ENCODE measurements around the gene CYP1A2. TPM values are rescaled to one million over a fixed set of nuclear protein-coding genes. Genes with fewer than 3 reads are reported as not detected.
A peak's percentile ranks its signal among the peaks of the same experiment; 100 is the strongest.

CYP1A2 gene
- total RNA-seq, 1 donor from 2014 or later: not detected

GRCh38 chr15:74789171-74789631 is 40.6 kb downstream of the CYP1A2 start:
- Mint-ChIP-seq H3K27me3 (ENCODE audit: low read depth) (no peaks in the 10 kb centered on the region), H3K4me1 (ENCODE audit: low read depth) (peaks cover 76% of the 10 kb centered on the region), H3K27ac (peak overlapping the region; percentile 97), H3K4me3 (ENCODE audit: low read depth) (peak overlapping the region; percentile 92), H3K36me3 (ENCODE audit: low read depth) (peaks cover 63% of the 10 kb centered on the region), H3K9me3 (no peaks in the 10 kb centered on the region)
- no peak for DNase-seq (ENCODE audit: low spot score)
- intact Hi-C loops (cut with micrococcal nuclease): loop anchor here (2.0 to 10.0 kb wide), 7 partner anchors 56 to 836 kb away; partner anchors contain the start of genes ARID3B, COX5A, PML and RPP25

GRCh38 chr15:74789741-74790079 is 41.1 kb downstream of the CYP1A2 start:
- H3K36me3 Mint-ChIP-seq (ENCODE audit: low read depth): peaks cover 61% of the 10 kb centered on the region
- DNase-seq (ENCODE audit: low spot score): no peak
- no peaks in the 10 kb centered on the region for H3K27me3 Mint-ChIP-seq (ENCODE audit: low read depth)
- intact Hi-C loops (cut with micrococcal nuclease): loop anchor here (2.0 to 10.0 kb wide), 7 partner anchors 55 to 835 kb away; partner anchors contain the start of genes ARID3B, COX5A, PML and RPP25
- no peaks in the 10 kb centered on the region for H3K9me3 Mint-ChIP-seq
- peaks cover 77% of the 10 kb centered on the region for H3K4me1 Mint-ChIP-seq (ENCODE audit: low read depth)
- peak overlapping the region; percentile 97 for H3K27ac Mint-ChIP-seq
- peak overlapping the region; percentile 92 for H3K4me3 Mint-ChIP-seq (ENCODE audit: low read depth)

DNA sequence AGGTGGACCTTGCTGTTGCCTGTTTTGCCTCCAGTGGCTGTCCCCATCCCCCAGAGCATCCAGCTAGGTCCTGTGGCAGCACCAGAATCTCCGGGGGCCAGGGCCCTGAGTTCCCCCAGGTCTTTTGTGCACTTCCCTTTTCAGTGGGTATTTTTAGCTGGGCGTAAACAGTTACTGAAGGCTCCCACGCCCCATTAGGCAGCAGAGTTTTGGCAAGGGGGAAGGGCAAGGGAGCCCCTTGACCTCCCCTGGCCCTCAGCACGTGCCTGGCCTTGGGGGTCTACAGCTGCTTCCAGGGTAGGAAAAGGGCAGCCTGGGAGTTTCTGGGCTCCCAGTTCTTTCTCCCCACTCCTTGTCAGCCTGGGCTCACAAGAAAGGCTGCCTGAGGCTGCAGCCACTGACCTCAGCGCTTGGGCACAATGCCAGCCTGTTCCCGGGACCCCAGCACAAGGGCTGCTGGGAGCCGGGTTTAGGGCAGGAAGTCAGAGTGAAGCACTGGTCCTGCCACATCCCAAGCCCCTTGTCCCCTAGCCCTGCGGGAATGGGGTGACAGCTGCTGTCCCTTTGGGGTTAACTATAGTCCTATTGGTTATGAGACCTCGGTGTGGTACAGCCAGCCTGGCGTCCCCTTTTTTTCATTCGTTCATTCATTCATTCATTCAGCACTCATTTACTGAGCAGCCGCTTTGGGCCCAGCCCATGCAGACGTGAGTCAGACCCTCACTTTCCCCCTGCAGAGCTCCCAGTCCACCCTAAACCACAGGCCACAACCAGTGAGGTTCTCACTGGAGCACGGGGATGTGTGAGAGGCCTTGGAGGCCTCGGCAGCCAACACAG is 41.7 kb downstream of the CYP1A2 start:
- Mint-ChIP-seq H3K4me3 (ENCODE audit: low read depth) (peak overlapping the region; percentile 92), H3K27ac (peak overlapping the region; percentile 97), H3K36me3 (ENCODE audit: low read depth) (peaks cover 61% of the 10 kb centered on the region), H3K4me1 (ENCODE audit: low read depth) (peaks cover 78% of the 10 kb centered on the region), H3K9me3 (no peaks in the 10 kb centered on the region), H3K27me3 (ENCODE audit: low read depth) (no peaks in the 10 kb centered on the region)
- intact Hi-C loops (cut with micrococcal nuclease): no loop called here
- DNase-seq (ENCODE audit: low spot score): no peak

- DNase-seq (ENCODE audit: low spot score): no peak
- H3K4me3 Mint-ChIP-seq (ENCODE audit: low read depth): peak overlapping the region; percentile 28
- peaks cover 59% of the 10 kb centered on the region for H3K36me3 Mint-ChIP-seq (ENCODE audit: low read depth)
These were observed 42.4 kb downstream of the CYP1A2 start for GRCh38 chr15:74791007-74791406.

DNA sequence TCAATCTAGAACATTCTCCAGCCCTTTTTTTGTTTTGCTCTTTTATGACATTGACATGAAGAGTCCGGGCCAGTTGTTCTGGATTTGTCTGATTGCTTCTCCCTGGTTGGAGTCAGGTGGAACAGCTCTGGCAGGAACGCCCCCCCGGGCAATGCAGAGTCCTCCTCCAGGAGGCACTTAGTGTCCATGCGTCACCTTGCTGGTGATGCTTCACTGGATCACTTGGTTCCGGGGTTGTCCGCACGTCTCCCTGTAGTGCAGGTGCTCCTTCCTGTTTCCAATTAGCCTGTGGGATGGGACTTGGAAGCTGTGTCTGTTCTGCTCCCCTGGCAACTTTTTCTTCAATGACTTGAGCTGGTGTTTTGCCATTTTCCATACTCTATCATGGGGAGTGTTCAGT is 43.0 kb downstream of the CYP1A2 start:
- Mint-ChIP-seq H3K4me3 (ENCODE audit: low read depth) (peak overlapping the region; percentile 59), H3K9me3 (no peaks in the 10 kb centered on the region), H3K27ac (peak overlapping the region; percentile 84), H3K4me1 (ENCODE audit: low read depth) (peaks cover 78% of the 10 kb centered on the region), H3K36me3 (ENCODE audit: low read depth) (peaks cover 60% of the 10 kb centered on the region), H3K27me3 (ENCODE audit: low read depth) (no peaks in the 10 kb centered on the region)
- no peak for DNase-seq (ENCODE audit: low spot score)
- intact Hi-C loops (cut with micrococcal nuclease): no loop called here

More at GRCh38 chr15:74791007-74791406, 42.4 kb downstream of the CYP1A2 start:
- Mint-ChIP-seq H3K27ac (peak overlapping the region; percentile 84), H3K9me3 (no peaks in the 10 kb centered on the region), H3K4me1 (ENCODE audit: low read depth) (peaks cover 76% of the 10 kb centered on the region), H3K27me3 (ENCODE audit: low read depth) (no peaks in the 10 kb centered on the region)
- intact Hi-C loops (cut with micrococcal nuclease): no loop called here

DNA sequence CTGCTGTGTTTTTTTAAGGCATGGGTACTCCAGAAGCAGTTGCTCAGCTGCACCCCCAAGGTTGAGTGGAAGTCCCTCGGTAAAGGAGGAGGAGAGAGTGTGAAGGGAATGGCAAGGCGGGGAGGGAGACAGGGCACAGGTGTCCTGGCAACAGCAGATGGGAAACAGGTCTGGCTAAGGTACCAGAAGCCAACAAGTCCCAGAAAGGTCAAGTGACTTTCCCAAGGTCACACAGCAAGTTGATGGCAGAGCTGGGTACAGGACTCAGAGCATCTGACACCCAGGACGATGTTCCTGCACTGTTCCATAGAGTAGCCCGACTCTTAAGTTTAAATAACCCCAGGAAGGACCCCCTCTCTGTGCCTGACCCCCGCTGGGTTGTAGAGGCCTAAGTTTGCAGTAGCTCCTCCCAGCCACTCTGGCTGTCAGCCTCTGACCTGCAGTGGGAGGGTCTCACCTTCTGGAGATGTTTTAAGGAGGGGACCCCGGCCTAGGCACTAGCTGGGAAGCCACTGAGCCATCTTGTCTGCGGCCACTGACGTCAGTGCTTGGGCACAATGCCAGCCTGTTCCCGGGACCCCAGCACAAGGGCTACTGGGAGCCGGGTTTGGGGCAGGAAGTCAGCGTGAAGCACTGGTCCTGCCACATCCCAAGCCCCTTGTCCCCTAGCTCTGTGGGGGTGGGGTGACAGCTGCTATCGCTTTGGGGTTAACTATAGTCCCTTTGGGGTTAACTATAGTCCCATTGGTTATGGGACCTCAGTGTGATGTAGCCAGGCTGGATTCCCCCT is 43.8 kb downstream of the CYP1A2 start:
- Mint-ChIP-seq H3K4me1 (ENCODE audit: low read depth) (peaks cover 73% of the 10 kb centered on the region), H3K4me3 (ENCODE audit: low read depth) (peak overlapping the region; percentile 59), H3K36me3 (ENCODE audit: low read depth) (peaks cover 56% of the 10 kb centered on the region), H3K27ac (peak overlapping the region; percentile 84), H3K27me3 (ENCODE audit: low read depth) (no peaks in the 10 kb centered on the region), H3K9me3 (no peaks in the 10 kb centered on the region)
- intact Hi-C loops (cut with micrococcal nuclease): no loop called here
- DNase-seq (ENCODE audit: low spot score): no peak

DNA sequence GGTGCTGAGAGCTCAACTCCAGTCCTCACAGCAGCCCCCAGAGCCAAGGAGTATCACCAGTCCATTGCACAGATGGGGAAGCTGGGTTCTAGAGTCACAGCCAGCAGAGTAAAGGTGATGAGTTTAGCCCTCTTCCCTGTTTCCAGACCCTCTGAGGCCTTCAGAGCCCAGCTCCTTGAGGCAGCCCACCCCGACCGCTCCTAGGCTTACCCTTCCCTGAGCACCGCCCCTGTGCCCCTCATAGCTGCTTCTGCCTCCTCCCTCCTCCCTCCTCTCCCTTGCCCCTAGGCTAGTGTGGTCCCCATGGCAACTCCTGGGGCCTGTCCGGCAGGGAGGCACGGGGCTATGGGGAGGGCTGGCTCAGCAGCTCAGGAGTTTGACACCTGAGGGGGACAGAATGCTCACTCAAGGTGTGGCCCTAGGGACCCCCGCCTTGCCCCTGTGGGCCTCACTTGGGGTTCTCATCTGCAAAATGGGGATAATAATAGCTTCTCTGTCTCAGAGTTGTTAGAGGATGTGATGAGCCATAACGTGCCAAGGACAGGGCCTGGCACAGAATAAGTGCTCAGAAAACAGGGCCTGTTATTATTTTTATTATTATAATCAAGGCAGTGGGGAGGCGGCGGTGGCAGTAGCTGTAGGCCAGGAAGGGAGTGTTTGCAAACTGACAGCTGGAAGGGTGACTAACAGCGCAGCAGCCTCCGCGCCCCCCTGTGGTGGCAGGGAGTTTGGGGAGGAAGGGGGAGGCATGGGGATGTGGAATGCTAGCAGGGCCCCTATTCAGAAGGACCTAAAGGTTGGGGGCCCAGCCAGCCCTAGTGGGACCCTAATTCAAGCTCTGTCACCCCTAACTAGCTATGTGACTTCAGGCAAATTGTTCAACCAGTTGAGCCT is 44.7 kb downstream of the CYP1A2 start:
- Mint-ChIP-seq H3K27me3 (ENCODE audit: low read depth) (no peaks in the 10 kb centered on the region), H3K36me3 (ENCODE audit: low read depth) (peaks cover 54% of the 10 kb centered on the region), H3K9me3 (no peaks in the 10 kb centered on the region), H3K4me3 (ENCODE audit: low read depth) (no peak overlapping the region), H3K27ac (peak overlapping the region; percentile 67), H3K4me1 (ENCODE audit: low read depth) (peaks cover 67% of the 10 kb centered on the region)
- DNase-seq (ENCODE audit: low spot score): peak; percentile 49
- intact Hi-C loops (cut with micrococcal nuclease): no loop called here

DNA sequence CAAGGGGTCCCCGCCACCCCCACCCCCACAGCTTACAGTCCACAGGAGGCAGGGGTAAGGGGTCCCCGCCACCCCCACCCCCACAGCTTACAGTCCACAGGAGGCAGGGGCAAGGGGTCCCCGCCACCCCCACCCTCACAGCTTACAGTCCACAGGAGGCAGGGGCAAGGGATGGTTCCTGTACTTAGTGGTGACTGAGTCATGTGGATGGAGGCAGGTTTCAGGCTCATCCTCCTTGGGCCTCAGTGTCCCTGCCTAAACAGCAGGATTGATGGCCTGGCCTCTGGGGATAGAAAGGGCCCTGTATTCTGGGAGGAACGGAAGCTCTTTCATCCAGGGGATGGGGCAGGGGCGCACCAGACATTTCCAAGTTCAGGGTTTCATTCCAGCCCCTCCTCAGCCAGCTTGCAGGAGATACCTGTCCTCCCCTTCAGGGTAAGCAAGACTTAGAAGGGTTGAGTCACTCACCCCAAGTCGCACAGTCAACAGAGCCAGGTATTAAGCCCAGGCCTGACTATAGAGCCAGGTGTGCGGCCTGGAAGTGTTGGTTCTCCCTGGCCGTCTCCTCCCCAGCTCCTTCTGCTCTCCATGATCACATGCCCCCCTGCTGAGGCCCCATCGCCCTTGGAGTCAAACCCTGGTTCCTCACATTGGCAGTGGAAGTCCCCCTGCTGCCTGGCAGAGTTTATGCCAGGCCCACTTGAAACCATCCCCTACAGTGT is 45.8 kb downstream of the CYP1A2 start:
- intact Hi-C loops (cut with micrococcal nuclease): no loop called here
- H3K4me3 Mint-ChIP-seq (ENCODE audit: low read depth): no peak overlapping the region
- H3K27ac Mint-ChIP-seq: peak overlapping the region; percentile 78
- H3K27me3 Mint-ChIP-seq (ENCODE audit: low read depth): no peaks in the 10 kb centered on the region
- peaks cover 65% of the 10 kb centered on the region for H3K4me1 Mint-ChIP-seq (ENCODE audit: low read depth)
- no peak for DNase-seq (ENCODE audit: low spot score)
- peaks cover 53% of the 10 kb centered on the region for H3K36me3 Mint-ChIP-seq (ENCODE audit: low read depth)
- no peaks in the 10 kb centered on the region for H3K9me3 Mint-ChIP-seq

- Mint-ChIP-seq H3K4me1 (ENCODE audit: low read depth) (peaks cover 65% of the 10 kb centered on the region), H3K36me3 (ENCODE audit: low read depth) (peaks cover 54% of the 10 kb centered on the region), H3K9me3 (no peaks in the 10 kb centered on the region), H3K27me3 (ENCODE audit: low read depth) (no peaks in the 10 kb centered on the region), H3K27ac (peak overlapping the region; percentile 78), H3K4me3 (ENCODE audit: low read depth) (no peak overlapping the region)
- intact Hi-C loops (cut with micrococcal nuclease): no loop called here
- no peak for DNase-seq (ENCODE audit: low spot score)
These were observed 46.3 kb downstream of the CYP1A2 start for GRCh38 chr15:74794970-74795349.

DNA sequence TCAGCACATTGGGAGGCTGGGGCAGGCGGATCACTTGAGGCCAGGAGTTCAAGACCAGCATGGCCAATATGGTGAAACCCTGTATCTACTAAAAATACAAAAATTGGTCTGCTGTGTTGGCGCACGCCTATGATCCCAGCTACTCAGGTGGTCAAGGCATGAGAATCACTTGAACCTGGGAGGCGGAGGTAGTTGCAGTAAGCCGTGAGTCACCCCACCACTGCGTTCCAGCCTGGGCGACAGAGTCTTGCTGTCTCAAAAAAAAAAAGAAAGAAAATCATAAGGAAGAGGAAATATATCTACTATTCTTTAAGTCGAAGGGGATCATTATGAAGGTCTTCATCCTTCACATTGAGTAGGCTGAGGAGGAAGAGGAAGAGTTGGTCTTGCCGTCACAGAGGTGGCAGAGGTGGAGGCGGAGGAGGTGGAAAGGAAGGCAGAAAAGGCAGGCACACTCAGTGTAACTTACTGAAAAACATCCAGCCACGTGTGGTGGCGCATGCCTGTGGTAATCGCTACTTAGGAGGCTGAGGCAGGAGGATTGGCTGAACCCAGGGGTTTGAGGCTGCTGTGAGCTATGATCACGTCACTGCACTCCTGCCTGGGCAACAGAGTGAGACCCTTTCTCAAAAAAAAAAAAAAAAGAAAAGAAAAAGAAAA is 47.5 kb downstream of the CYP1A2 start:
- Mint-ChIP-seq H3K36me3 (ENCODE audit: low read depth) (peaks cover 57% of the 10 kb centered on the region), H3K9me3 (no peaks in the 10 kb centered on the region), H3K27ac (peak overlapping the region; percentile 95), H3K4me1 (ENCODE audit: low read depth) (peaks cover 60% of the 10 kb centered on the region), H3K4me3 (ENCODE audit: low read depth) (peak overlapping the region; percentile 45), H3K27me3 (ENCODE audit: low read depth) (no peaks in the 10 kb centered on the region)
- no peak for DNase-seq (ENCODE audit: low spot score)
- intact Hi-C loops (cut with micrococcal nuclease): no loop called here

- Mint-ChIP-seq H3K36me3 (ENCODE audit: low read depth) (peaks cover 69% of the 10 kb centered on the region), H3K4me3 (ENCODE audit: low read depth) (no peak overlapping the region), H3K27ac (peak overlapping the region; percentile 81), H3K27me3 (ENCODE audit: low read depth) (no peaks in the 10 kb centered on the region), H3K4me1 (ENCODE audit: low read depth) (peaks cover 38% of the 10 kb centered on the region), H3K9me3 (no peaks in the 10 kb centered on the region)
- intact Hi-C loops (cut with micrococcal nuclease): no loop called here
- DNase-seq (ENCODE audit: low spot score): no peak
These were observed 50.0 kb downstream of the CYP1A2 start for GRCh38 chr15:74798388-74799254.
